HFFc6 (cell line): ENCODE results near the gene ZNF462. TPM values are rescaled to one million over a fixed set of nuclear protein-coding genes. Genes with fewer than 3 reads are reported as not detected.
A peak's percentile ranks its signal among the peaks of the same experiment; 100 is the strongest.

ENCODE experiments used
- DNase-seq: peaks from one replicate; pipeline ENCODE4 v3.0.0-alpha.2; 2018
- H3K27ac Mint-ChIP-seq: 2 replicates; pipeline ENCODE4 v1.8.0; 2020; ENCODE audit warnings: mild to moderate bottlenecking, mixed read lengths
- H3K27me3 Mint-ChIP-seq: 2 replicates; pipeline ENCODE4 v1.8.0; 2021; ENCODE audit warnings: mild to moderate bottlenecking, moderate library complexity, mixed read lengths; ENCODE audit not compliant: insufficient read depth
- H3K36me3 Mint-ChIP-seq: 2 replicates; pipeline ENCODE4 v1.8.0; 2021; ENCODE audit warnings: low read depth, mixed read lengths
- H3K4me1 Mint-ChIP-seq: 2 replicates; pipeline ENCODE4 v1.8.0; 2020; ENCODE audit warnings: low read depth, mixed read lengths
- H3K4me3 Mint-ChIP-seq: 2 replicates; pipeline ENCODE4 v1.8.0; 2020; ENCODE audit warnings: mild to moderate bottlenecking, moderate library complexity, mixed read lengths
- H3K9me3 Mint-ChIP-seq: 2 replicates; pipeline ENCODE4 v1.8.0; 2020; ENCODE audit warnings: mild to moderate bottlenecking, mixed read lengths
- CTCF ChIP-seq: fragments of 200-600 bp; sonication (generic); IDR thresholded peaks from 2 replicates; pipeline ENCODE4 v1.5.0; 2021; ENCODE audit warnings: antibody characterized with exemption, mild to moderate bottlenecking
- total RNA-seq, 6 experiments: library from RNA; stranded (reverse); fragmentation: NEBNext Ultra II Directional; extraction: Animal tissue kit (Norgen Biotek cat#: 25700); gene quantifications; 2 replicates in 1 of 6; 3 replicates in 5 of 6; pipeline ENCODE4 v1.2.3, GENCODE V29; 2021

Gene ZNF462
- total RNA-seq, 6 experiments from 2014 or later: 10.1 to 18.9 (median 15.6) TPM

DNA sequence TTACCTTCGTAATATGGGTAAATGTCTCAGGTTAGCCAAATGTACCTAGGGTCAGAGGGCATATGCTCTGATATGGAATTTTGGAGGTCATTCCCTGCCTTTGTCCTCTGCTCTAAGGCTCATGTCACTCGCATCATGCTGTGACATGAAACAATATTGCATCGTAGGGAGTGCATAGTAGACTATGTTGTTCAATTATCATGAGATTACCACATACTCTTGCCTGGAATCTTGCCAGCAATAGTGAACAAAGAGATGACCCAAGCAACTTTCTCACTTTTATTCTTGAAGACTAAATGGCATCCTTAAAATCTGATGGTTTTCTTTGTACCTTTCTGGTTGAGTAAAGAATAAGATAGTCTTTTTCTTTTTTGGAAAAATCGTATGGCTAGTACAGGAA, 27.6 kb downstream of the ZNF462 start:
- Mint-ChIP-seq H3K36me3 (peaks cover 16% of the 10 kb centered on the region; the same call in 1 of the 2 replicates), H3K27me3 (no peaks in the 10 kb centered on the region; the same call in 1 of the 2 replicates), H3K4me3 (no peak overlapping the region), H3K27ac (no peak overlapping the region), H3K9me3 (no peaks in the 10 kb centered on the region), H3K4me1 (peaks cover 70% of the 10 kb centered on the region)
- DNase-seq: no peak
- TF ChIP-seq CTCF: no peak

GRCh38 chr9:106891286-106891685, 28.3 kb downstream of the ZNF462 start:
- no peak for DNase-seq
- TF ChIP-seq CTCF: no peak
- Mint-ChIP-seq H3K36me3 (peaks cover 14% of the 10 kb centered on the region; the same call in 1 of the 2 replicates), H3K9me3 (no peaks in the 10 kb centered on the region), H3K4me1 (peaks cover 70% of the 10 kb centered on the region), H3K27me3 (no peaks in the 10 kb centered on the region; the same call in 1 of the 2 replicates), H3K4me3 (no peak overlapping the region), H3K27ac (no peak overlapping the region)

DNA sequence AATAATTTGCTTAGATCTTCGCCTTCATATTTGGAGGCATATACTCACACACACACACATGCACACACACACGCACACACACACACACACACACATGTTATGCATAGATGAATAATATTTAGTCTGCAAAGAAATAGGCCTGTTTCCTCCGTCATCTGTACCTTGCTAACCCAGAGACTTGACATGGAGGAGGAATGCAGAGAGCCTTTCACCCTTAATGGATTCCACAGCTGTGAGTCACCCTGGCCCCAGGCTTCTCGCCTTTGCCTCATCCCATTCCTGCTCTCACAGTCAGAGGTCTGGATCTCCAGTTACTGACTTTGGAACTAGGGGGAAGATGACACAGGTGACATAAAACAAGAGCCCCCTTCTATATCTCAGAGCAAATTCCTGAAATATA, 29.7 kb downstream of the ZNF462 start:
- Mint-ChIP-seq H3K27me3 (no peaks in the 10 kb centered on the region; the same call in 1 of the 2 replicates), H3K4me1 (peaks cover 73% of the 10 kb centered on the region)

DNA sequence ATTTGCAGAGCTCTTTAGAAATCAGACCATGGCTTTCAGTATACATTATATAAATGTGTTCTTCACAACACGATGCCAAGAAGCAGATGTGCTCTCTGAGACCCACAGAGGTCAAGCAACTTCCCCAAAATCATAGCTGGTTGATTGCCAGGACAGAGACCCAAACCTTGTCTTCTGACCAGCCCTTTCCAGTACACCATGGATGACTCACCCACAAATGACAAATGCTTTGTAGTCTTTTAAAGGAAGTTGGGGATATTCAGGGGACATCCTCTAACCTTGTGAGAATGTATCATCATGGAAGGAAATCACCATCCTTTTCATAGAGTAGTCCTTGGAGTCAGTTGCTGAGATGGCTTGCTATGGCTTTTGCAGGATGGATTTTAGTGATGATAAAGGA, 30.1 kb downstream of the ZNF462 start:
- Mint-ChIP-seq H3K27me3 (no peaks in the 10 kb centered on the region; the same call in 1 of the 2 replicates), H3K9me3 (no peaks in the 10 kb centered on the region), H3K4me1 (peaks cover 77% of the 10 kb centered on the region), H3K4me3 (peak overlapping the region; percentile 74), H3K36me3 (no peaks in the 10 kb centered on the region), H3K27ac (peak overlapping the region; percentile 92)
- peak; percentile 70 for DNase-seq
- no peak for TF ChIP-seq CTCF

More for the DNA sequence above, 29.7 kb downstream of the ZNF462 start:
- Mint-ChIP-seq H3K27ac (peak overlapping the region; percentile 92), H3K36me3 (peaks cover under 1% of the 10 kb centered on the region; the same call in 1 of the 2 replicates), H3K9me3 (no peaks in the 10 kb centered on the region), H3K4me3 (peak overlapping the region; percentile 74)
- peak; percentile 98 for DNase-seq
- TF ChIP-seq CTCF: no peak

DNA sequence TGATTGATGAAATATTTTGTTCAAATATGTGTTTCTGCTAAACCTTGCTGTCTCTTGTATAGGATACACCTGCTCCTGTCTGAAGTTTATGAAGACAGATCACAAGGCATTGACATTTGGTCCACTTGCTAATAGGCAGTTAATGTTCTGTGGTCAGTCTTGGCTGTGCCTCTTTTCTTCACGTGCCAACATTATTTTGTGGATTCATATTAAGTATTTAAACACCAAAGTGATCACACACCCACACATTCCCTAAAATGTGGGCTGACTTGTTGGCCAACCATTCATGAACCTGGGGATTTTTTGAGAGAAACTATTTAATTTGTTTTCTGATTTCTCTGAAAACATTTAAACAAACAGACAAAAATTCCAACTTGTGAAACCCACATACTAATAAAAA, 33.7 kb downstream of the ZNF462 start:
- no peak for DNase-seq
- H3K27me3 Mint-ChIP-seq: no peaks in the 10 kb centered on the region
- H3K27ac Mint-ChIP-seq: no peak overlapping the region
- H3K9me3 Mint-ChIP-seq: peaks cover 9% of the 10 kb centered on the region
- H3K4me1 Mint-ChIP-seq: peaks cover 87% of the 10 kb centered on the region
- H3K36me3 Mint-ChIP-seq: peaks cover 15% of the 10 kb centered on the region
- no peak overlapping the region for H3K4me3 Mint-ChIP-seq
- no peak for TF ChIP-seq CTCF

- H3K27ac Mint-ChIP-seq: peak overlapping the region; percentile 52; the same call in 1 of the 2 replicates
- H3K4me1 Mint-ChIP-seq: peaks cover 82% of the 10 kb centered on the region
- DNase-seq: peak; percentile 59
- H3K36me3 Mint-ChIP-seq: peaks cover 18% of the 10 kb centered on the region
- no peak for TF ChIP-seq CTCF
- no peaks in the 10 kb centered on the region for H3K27me3 Mint-ChIP-seq
- peaks cover 9% of the 10 kb centered on the region for H3K9me3 Mint-ChIP-seq
- peak overlapping the region; percentile 21; the same call in 1 of the 2 replicates for H3K4me3 Mint-ChIP-seq
Measured at GRCh38 chr9:106897236-106897635, 34.3 kb downstream of the ZNF462 start.
